ENCODE measurements around the gene DIP2A. TPM values are rescaled to one million over a fixed set of nuclear protein-coding genes. Genes with fewer than 3 reads are reported as not detected.

DIP2A gene
- total and polyA plus RNA-seq, 3 donors from 2014 or later: 42.5 to 104 (median 94.3) TPM

DNA sequence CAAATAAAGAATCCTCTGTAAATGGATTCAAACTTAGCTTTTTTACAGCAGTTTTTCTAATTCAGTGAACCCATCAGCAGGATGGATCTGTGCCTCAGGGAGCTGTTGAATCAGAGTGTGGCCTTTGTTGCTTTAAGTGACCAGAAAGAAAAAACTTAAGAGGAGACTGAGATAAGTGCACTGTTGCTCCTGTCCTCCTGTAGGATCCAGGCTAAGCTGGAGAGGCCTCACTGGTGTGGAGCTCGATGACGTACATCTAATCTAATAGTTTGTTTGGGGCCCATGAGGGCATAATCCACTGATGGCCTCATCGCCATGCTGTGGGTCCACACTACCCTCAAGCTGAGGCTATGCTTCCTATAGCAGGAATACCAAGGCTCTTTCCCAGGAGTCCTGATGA lies 10.6 kb downstream of the DIP2A start:
- DNase-seq: no peak
- TF ChIP-seq POLR2A (IDR thresholded peaks at IDR 0.05): no peak
- TF ChIP-seq, protein P1, sequence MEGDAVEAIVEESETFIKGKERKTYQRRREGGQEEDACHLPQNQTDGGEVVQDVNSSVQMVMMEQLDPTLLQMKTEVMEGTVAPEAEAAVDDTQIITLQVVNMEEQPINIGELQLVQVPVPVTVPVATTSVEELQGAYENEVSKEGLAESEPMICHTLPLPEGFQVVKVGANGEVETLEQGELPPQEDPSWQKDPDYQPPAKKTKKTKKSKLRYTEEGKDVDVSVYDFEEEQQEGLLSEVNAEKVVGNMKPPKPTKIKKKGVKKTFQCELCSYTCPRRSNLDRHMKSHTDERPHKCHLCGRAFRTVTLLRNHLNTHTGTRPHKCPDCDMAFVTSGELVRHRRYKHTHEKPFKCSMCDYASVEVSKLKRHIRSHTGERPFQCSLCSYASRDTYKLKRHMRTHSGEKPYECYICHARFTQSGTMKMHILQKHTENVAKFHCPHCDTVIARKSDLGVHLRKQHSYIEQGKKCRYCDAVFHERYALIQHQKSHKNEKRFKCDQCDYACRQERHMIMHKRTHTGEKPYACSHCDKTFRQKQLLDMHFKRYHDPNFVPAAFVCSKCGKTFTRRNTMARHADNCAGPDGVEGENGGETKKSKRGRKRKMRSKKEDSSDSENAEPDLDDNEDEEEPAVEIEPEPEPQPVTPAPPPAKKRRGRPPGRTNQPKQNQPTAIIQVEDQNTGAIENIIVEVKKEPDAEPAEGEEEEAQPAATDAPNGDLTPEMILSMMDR (IDR thresholded peaks at IDR 0.05): no peak
- no peaks in the 10 kb centered on the region for H3K27me3 ChIP-seq
- H3K9me3 ChIP-seq: no peaks in the 10 kb centered on the region
- no peaks in the 10 kb centered on the region for H3K4me1 ChIP-seq
- no peak overlapping the region for H3K27ac ChIP-seq
- H3K36me3 ChIP-seq (ENCODE audit: low read depth, missing control alignments): no peaks in the 10 kb centered on the region
- intact Hi-C loops (cut with DNase I; ENCODE audit: low total_unique reads): no loop called here
- WGBS, 2 donors: 81 to 96% methylated on average over 3 of the region's 3 CpGs
- no peak overlapping the region for H3K4me3 ChIP-seq

- WGBS, 2 donors: 87 to 97% methylated on average over 1 of the region's 1 CpG
- intact Hi-C loops (cut with DNase I; ENCODE audit: low total_unique reads): no loop called here
Measured at GRCh38 chr21:46471514-46471913, 12.8 kb downstream of the DIP2A start.

GRCh38 chr21:46472246-46472645 lies 13.6 kb downstream of the DIP2A start:
- no peaks in the 10 kb centered on the region for H3K36me3 ChIP-seq (ENCODE audit: low read depth, missing control alignments)
- H3K4me3 ChIP-seq: no peak overlapping the region
- no peak for TF ChIP-seq POLR2A (IDR thresholded peaks at IDR 0.05)
- TF ChIP-seq, protein P1 (IDR thresholded peaks at IDR 0.05): no peak
- H3K27ac ChIP-seq: no peak overlapping the region
- whole genome bisulfite sequencing, 2 donors: 85 to 86% methylated on average over 6 of the region's 6 CpGs
- H3K4me1 ChIP-seq: no peaks in the 10 kb centered on the region
- no peaks in the 10 kb centered on the region for H3K27me3 ChIP-seq
- DNase-seq: no peak
- intact Hi-C loops (cut with DNase I; ENCODE audit: low total_unique reads): no loop called here
- H3K9me3 ChIP-seq: no peaks in the 10 kb centered on the region

More at GRCh38 chr21:46471514-46471913, 12.8 kb downstream of the DIP2A start:
- Histone ChIP-seq H3K4me3 (no peak overlapping the region), H3K36me3 (ENCODE audit: low read depth, missing control alignments) (no peaks in the 10 kb centered on the region), H3K27ac (no peak overlapping the region), H3K4me1 (no peaks in the 10 kb centered on the region), H3K27me3 (no peaks in the 10 kb centered on the region), H3K9me3 (no peaks in the 10 kb centered on the region)
- DNase-seq: no peak
- TF ChIP-seq, protein P1 (IDR thresholded peaks at IDR 0.05): no peak
- TF ChIP-seq POLR2A (IDR thresholded peaks at IDR 0.05): no peak

- Histone ChIP-seq H3K27me3 (no peaks in the 10 kb centered on the region), H3K4me3 (no peak overlapping the region), H3K27ac (no peak overlapping the region), H3K9me3 (no peaks in the 10 kb centered on the region), H3K4me1 (no peaks in the 10 kb centered on the region), H3K36me3 (ENCODE audit: low read depth, missing control alignments) (no peaks in the 10 kb centered on the region)
- intact Hi-C loops (cut with DNase I; ENCODE audit: low total_unique reads): no loop called here
- no peak for DNase-seq
- TF ChIP-seq, protein P1 (IDR thresholded peaks at IDR 0.05): no peak
- no peak for TF ChIP-seq POLR2A (IDR thresholded peaks at IDR 0.05)
- 91 to 97% methylated on average over 2 of the region's 2 CpGs for WGBS, 2 donors
Measured at GRCh38 chr21:46474382-46474781, 15.7 kb downstream of the DIP2A start.

DNA sequence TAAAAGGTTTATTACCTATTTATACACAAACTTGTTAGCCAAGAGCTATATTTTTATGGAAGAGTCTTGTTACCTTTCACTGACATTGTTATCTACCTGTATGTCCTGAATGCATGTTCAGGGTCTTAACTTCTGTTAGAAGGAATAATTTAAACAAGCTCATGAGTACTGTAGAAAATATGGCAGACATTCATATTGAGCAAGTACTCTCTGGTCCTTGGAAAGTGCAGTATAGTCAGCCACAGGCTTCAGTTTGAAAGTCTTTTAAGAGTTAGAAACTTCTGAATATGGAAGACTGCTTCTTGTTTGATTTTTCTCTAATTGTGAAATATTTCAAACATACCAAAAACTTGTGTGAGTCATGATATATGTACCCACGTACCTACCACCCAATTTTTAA lies 16.6 kb downstream of the DIP2A start:
- no peaks in the 10 kb centered on the region for H3K36me3 ChIP-seq (ENCODE audit: low read depth, missing control alignments)
- DNase-seq: no peak
- TF ChIP-seq POLR2A (IDR thresholded peaks at IDR 0.05): no peak
- TF ChIP-seq, protein P1 (IDR thresholded peaks at IDR 0.05): no peak
- no peaks in the 10 kb centered on the region for H3K9me3 ChIP-seq
- no peak overlapping the region for H3K27ac ChIP-seq
- no peaks in the 10 kb centered on the region for H3K27me3 ChIP-seq
- intact Hi-C loops (cut with DNase I; ENCODE audit: low total_unique reads): no loop called here
- no peaks in the 10 kb centered on the region for H3K4me1 ChIP-seq
- WGBS, 2 donors: 91 to 94% methylated on average over 1 of the region's 1 CpG
- no peak overlapping the region for H3K4me3 ChIP-seq
